DND-41 (cell line): ENCODE data around the gene KCMF1.

ENCODE experiments used
- ATAC-seq: fragments of 200-7000 bp; cut with Tn5 transposase; 3 replicates; pipeline ENCODE4 v1.9.1; 2021; ENCODE audit warnings: low read depth; ENCODE audit not compliant: insufficient read depth
- DNase-seq: peaks from one replicate; pipeline ENCODE4 v3.0.0-alpha.2; 2020
- H2AFZ ChIP-seq: 2 replicates; pipeline ENCODE4 v1.6.0; 2012; ENCODE audit warnings: low read depth, low read length
- H3K27ac ChIP-seq: 2 replicates; pipeline ENCODE4 v1.5.1; 2012; ENCODE audit warnings: low read length, inconsistent platforms
- H3K27me3 ChIP-seq: fragments of 200-600 bp; sonication (generic); 2 replicates; pipeline ENCODE4 v1.6.0; 2012; ENCODE audit warnings: low read length, mild to moderate bottlenecking, inconsistent platforms; ENCODE audit not compliant: insufficient read depth, poor library complexity
- H3K36me3 ChIP-seq: 2 replicates; pipeline ENCODE4 v1.5.1; 2012; ENCODE audit warnings: low read length, inconsistent platforms; ENCODE audit not compliant: insufficient read depth
- H3K4me1 ChIP-seq: 2 replicates; pipeline ENCODE4 v1.5.1; 2012; ENCODE audit warnings: mild to moderate bottlenecking, low read length; ENCODE audit not compliant: insufficient read depth
- H3K4me2 ChIP-seq: 2 replicates; pipeline ENCODE4 v1.6.0; 2012; ENCODE audit warnings: mild to moderate bottlenecking, moderate library complexity, low read length, inconsistent platforms; ENCODE audit not compliant: insufficient read depth
- H3K4me3 ChIP-seq, 2 experiments: fragments of 200-600 bp in 1 of 2; shearing (Covaris generic) in 1 of 2; 2 replicates each; pipeline ENCODE4 v1.5.1; 2012 to 2016; ENCODE audit warnings: inconsistent platforms in 2 of 2, low read length in 2 of 2, mild to moderate bottlenecking in 2 of 2, low read depth in 1 of 2, moderate library complexity in 1 of 2
- H3K79me2 ChIP-seq: 2 replicates; pipeline ENCODE4 v1.6.0; 2012; ENCODE audit warnings: low read length, inconsistent platforms; ENCODE audit not compliant: insufficient read depth
- H3K9ac ChIP-seq: 2 replicates; pipeline ENCODE4 v1.6.0; 2012; ENCODE audit warnings: low read depth, mild to moderate bottlenecking, inconsistent platforms, low read length, moderate library complexity
- H3K9me3 ChIP-seq: 2 replicates; pipeline ENCODE4 v1.5.1; 2012; ENCODE audit warnings: low read length, moderate library complexity, mild to moderate bottlenecking, inconsistent platforms; ENCODE audit not compliant: insufficient read depth, severe bottlenecking
- H4K20me1 ChIP-seq: 2 replicates; pipeline ENCODE4 v1.6.0; 2012; ENCODE audit warnings: low read length; ENCODE audit not compliant: insufficient read depth
- CTCF ChIP-seq: IDR thresholded peaks from 2 replicates; pipeline ENCODE4 v1.5.1; 2012; ENCODE audit warnings: borderline replicate concordance, low read length, moderate library complexity, mild to moderate bottlenecking; ENCODE audit not compliant: poor library complexity, severe bottlenecking; ENCODE audit errors: extremely low read depth
- EZH2 ChIP-seq: IDR thresholded peaks from 3 replicates; pipeline ENCODE4 v1.6.1; 2012; ENCODE audit warnings: borderline replicate concordance, low read depth, mild to moderate bottlenecking, moderate library complexity, low read length, inconsistent platforms; ENCODE audit not compliant: severe bottlenecking

KCMF1 gene

DNA sequence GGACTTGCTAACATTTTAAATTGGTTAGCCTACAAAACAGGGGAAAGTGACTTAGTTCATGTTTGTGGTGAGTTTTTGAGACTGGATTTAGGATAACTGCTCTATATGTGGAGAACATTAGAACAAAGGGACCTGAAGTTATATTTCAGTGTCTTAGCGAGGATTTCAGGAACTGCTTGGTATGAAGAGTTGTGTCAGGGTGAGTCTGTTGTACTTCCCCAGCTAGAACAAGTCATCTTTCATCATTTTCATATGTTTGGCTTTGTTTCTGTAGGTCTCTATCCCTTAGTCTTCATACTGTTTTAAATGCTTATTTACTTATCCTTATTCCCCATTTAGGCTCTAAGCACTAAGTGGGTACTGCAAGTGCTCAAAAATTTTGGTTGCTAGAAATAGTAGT is 41.9 kb downstream of the KCMF1 start:
- Histone ChIP-seq H3K4me1 (no peaks in the 10 kb centered on the region), H3K4me3 (no peak overlapping the region), H3K9me3 (no peaks in the 10 kb centered on the region), H4K20me1 (peaks cover 81% of the 10 kb centered on the region), H3K27ac (no peak overlapping the region), H2AFZ (no peak overlapping the region), H3K9ac (no peak overlapping the region), H3K79me2 (peaks cover 97% of the 10 kb centered on the region), H3K27me3 (no peaks in the 10 kb centered on the region), H3K4me2 (no peak overlapping the region), H3K36me3 (peaks cover 13% of the 10 kb centered on the region)
- ATAC-seq = no peak
- TF ChIP-seq EZH2 (no peak), CTCF (no peak)
- no peak for DNase-seq

DNA sequence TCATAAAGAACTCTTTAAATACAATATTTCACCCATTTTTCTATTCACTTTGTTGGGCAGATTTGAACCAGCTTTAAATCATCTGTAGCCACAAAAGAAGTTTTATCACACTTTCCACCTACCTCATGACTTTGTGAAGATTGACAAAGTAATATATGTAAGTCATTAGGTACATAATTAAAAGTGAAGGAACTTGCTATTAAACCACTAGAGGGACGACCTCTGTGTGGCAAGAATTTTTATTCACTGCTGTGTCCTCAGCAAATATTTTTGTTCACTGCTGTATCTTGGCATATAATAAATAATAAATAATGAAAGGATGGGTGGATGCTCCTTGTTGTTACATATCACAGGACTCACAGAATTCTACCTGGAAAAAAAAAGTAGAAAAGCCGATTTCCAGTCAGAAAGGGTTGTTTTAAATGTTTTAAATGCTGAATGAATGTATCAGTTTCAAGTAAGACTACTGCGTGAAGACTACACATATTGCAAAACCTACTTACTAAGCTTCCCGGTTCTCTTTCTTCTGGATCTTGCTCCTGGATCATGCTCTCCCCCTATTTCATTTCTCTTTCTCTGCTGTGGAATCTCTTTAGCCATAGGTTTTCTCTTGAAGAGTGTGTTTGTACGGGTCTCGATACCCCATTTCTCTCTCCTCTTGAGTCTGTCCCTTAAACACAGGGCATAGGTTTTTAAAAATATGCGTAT is 44.8 kb downstream of the KCMF1 start:
- peaks cover 81% of the 10 kb centered on the region for H4K20me1 ChIP-seq
- no peaks in the 10 kb centered on the region for H3K4me1 ChIP-seq
- no peak overlapping the region for H3K4me3 ChIP-seq
- TF ChIP-seq EZH2 = no peak
- H3K36me3 ChIP-seq = peaks cover 5% of the 10 kb centered on the region
- H3K9ac ChIP-seq = no peak overlapping the region
- H3K9me3 ChIP-seq = no peaks in the 10 kb centered on the region
- H3K27me3 ChIP-seq = no peaks in the 10 kb centered on the region
- H3K79me2 ChIP-seq = peaks cover 98% of the 10 kb centered on the region
- no peak for ATAC-seq
- no peak for DNase-seq
- no peak overlapping the region for H2AFZ ChIP-seq
- H3K27ac ChIP-seq = no peak overlapping the region
- no peak overlapping the region for H3K4me2 ChIP-seq

DNA sequence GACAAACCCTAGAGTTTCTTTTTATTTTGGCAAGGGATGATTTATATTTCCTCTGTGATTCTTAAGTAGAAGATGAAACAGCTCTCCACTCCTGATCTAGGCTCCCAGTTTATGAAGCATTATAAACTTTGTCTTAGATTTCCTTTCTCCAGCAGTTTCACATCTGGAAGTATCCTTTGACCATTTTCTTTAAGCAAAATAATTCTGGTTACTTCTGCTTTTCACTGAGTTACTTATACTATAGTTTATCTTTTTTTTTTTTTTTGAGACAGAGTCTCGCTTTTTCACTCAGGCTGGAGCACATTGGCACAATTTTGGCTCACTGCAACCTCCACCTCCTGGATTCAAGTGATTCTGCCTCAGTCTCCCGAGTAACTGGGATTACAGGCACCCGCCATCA is 45.5 kb downstream of the KCMF1 start:
- Histone ChIP-seq H3K27me3 (no peaks in the 10 kb centered on the region), H3K9me3 (no peaks in the 10 kb centered on the region), H4K20me1 (peaks cover 80% of the 10 kb centered on the region), H2AFZ (no peak overlapping the region), H3K36me3 (peaks cover 5% of the 10 kb centered on the region), H3K4me2 (no peak overlapping the region), H3K9ac (no peak overlapping the region), H3K4me3 (no peak overlapping the region), H3K79me2 (peaks cover 98% of the 10 kb centered on the region), H3K27ac (no peak overlapping the region), H3K4me1 (no peaks in the 10 kb centered on the region)
- no peak for ATAC-seq
- TF ChIP-seq EZH2 (no peak), CTCF (no peak)
- no peak for DNase-seq

- no peaks in the 10 kb centered on the region for H3K4me1 ChIP-seq
- H3K4me3 ChIP-seq = no peak overlapping the region
- H3K36me3 ChIP-seq = peaks cover 8% of the 10 kb centered on the region
- no peak overlapping the region for H3K27ac ChIP-seq
- H2AFZ ChIP-seq = no peak overlapping the region
- DNase-seq (no peak), ATAC-seq (no peak)
- no peak overlapping the region for H3K9ac ChIP-seq
- peaks cover 80% of the 10 kb centered on the region for H4K20me1 ChIP-seq
- TF ChIP-seq CTCF (peak; percentile 42), EZH2 (no peak)
- peaks cover 98% of the 10 kb centered on the region for H3K79me2 ChIP-seq
- H3K27me3 ChIP-seq = no peaks in the 10 kb centered on the region
- H3K9me3 ChIP-seq = no peaks in the 10 kb centered on the region
- H3K4me2 ChIP-seq = no peak overlapping the region
Observed at GRCh38 chr2:85017411-85018048, 46.6 kb downstream of the KCMF1 start.
